Loucy (cell line): ENCODE measurements around the gene BBC3.

Experiments
- H2AFZ ChIP-seq: fragments of 200-600 bp; sonication (generic); 2 replicates; pipeline ENCODE4 v1.6.0; 2016; ENCODE audit warnings: antibody characterized with exemption, mild to moderate bottlenecking, low read length, moderate library complexity
- H3F3A ChIP-seq: fragments of 200-600 bp; 2 replicates; pipeline ENCODE4 v1.6.0; 2016; ENCODE audit warnings: antibody characterized with exemption, low read depth, mild to moderate bottlenecking
- H3K27me3 ChIP-seq: fragments of 200-600 bp; sonication (generic); 2 replicates; pipeline ENCODE4 v1.6.1; 2014; ENCODE audit warnings: low read length, mild to moderate bottlenecking; ENCODE audit not compliant: insufficient read depth, poor library complexity, severe bottlenecking
- H3K36me3 ChIP-seq: fragments of 200-600 bp; sonication (generic); 2 replicates; pipeline ENCODE4 v1.6.1; 2016; ENCODE audit warnings: low read length; ENCODE audit not compliant: insufficient read depth
- H3K4me1 ChIP-seq: fragments of 200-600 bp; sonication (generic); 2 replicates; pipeline ENCODE4 v1.5.1; 2014; ENCODE audit warnings: low read length, mild to moderate bottlenecking; ENCODE audit not compliant: insufficient read depth, poor library complexity, severe bottlenecking
- H3K4me2 ChIP-seq: fragments of 200-600 bp; sonication (generic); 2 replicates; pipeline ENCODE4 v1.6.0; 2014; ENCODE audit warnings: antibody characterized with exemption, low read length, low read depth, mild to moderate bottlenecking; ENCODE audit not compliant: poor library complexity, severe bottlenecking
- H3K4me3 ChIP-seq: fragments of 200-600 bp; sonication (generic); 2 replicates; pipeline ENCODE4 v1.5.1; 2014; ENCODE audit warnings: low read length, mild to moderate bottlenecking, mixed read lengths; ENCODE audit not compliant: poor library complexity, severe bottlenecking
- H3K79me2 ChIP-seq: fragments of 200-600 bp; sonication (generic); 2 replicates; pipeline ENCODE4 v1.6.1; 2014; ENCODE audit warnings: low read length; ENCODE audit not compliant: insufficient read depth
- H3K9ac ChIP-seq: fragments of 200-600 bp; sonication (generic); 2 replicates; pipeline ENCODE4 v1.6.0; 2014; ENCODE audit warnings: mild to moderate bottlenecking, low read depth, low read length, moderate library complexity; ENCODE audit not compliant: poor library complexity, severe bottlenecking
- H3K9me2 ChIP-seq: fragments of 200-600 bp; sonication (generic); replicated peaks from 2 replicates; pipeline ENCODE4 v1.6.1; 2016; ENCODE audit warnings: low read depth, low read length, mixed read lengths
- H3K9me3 ChIP-seq: fragments of 200-600 bp; sonication (generic); 2 replicates; pipeline ENCODE4 v1.6.1; 2014; ENCODE audit warnings: mild to moderate bottlenecking, antibody characterized with exemption, low read length, low read depth; ENCODE audit not compliant: insufficient read depth
- H4K20me1 ChIP-seq: fragments of 200-600 bp; sonication (generic); 2 replicates; pipeline ENCODE4 v1.6.0; 2014; ENCODE audit warnings: antibody characterized with exemption, low read length, mild to moderate bottlenecking; ENCODE audit not compliant: insufficient read depth, poor library complexity, severe bottlenecking
- CTCF ChIP-seq: fragments of 200-600 bp; sonication (generic); conservative IDR thresholded peaks from 2 replicates; pipeline ENCODE4 v1.5.1; 2014; ENCODE audit warnings: mild to moderate bottlenecking, antibody characterized with exemption, low read length
- EZH2phosphoT487 ChIP-seq: fragments of 200-600 bp; IDR thresholded peaks from 2 replicates; pipeline ENCODE4 v1.6.1; 2018; ENCODE audit warnings: antibody characterized with exemption, mild to moderate bottlenecking, moderate library complexity, borderline replicate concordance

Gene BBC3

DNA sequence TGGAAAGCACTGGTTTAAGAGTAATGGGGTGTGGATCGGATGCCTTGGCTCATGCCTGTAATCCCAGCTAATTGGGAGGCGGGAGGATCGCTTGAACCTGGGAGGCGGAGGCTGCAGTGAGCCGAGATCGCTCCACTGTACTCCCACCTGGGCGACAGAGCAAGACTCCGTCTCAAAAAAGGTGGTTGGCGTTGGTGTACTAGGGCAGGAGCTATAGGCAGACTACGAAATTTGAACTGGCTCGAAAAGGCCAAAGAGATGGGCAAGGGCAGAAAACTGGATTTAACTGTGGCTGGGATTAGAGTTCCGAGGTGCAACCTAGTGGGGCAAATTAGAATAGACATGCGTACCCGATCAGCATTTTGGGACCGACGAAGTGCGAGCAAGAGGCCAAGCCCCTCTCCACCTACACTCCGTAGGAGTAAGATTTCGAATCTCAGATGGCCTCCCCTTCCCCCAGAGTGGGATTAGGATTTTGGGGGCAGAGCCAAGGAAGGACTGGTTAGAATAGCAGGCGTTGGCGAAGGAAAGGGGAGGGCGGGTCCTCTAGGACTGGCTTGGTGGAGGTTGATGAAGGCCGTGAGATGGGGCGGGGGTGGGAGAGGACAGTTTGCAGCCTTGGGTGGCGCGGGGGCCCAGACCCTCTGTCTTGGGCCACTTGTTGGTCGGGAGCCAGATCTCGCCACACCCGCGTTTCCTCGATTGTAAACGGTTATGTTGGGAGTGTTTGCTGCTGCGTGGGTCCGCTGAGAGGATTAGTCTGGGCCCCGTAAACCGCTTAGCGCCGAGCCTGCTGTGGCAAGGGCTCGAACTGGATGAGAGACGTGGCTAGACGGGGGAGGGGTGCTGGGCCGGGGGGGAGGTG is 41.7 kb upstream of the BBC3 start:
- Histone ChIP-seq H4K20me1 (peaks cover 13% of the 10 kb centered on the region), H3K27me3 (no peaks in the 10 kb centered on the region), H3K9me2 (no peaks in the 10 kb centered on the region), H3F3A (0 out of 2 replicates have a peak, but pooled peaks cover 4% of the 10 kb centered on the region), H3K79me2 (peaks cover 6% of the 10 kb centered on the region; the same call in 1 of the 2 replicates), H2AFZ (peak overlapping the region; percentile 76), H3K4me3 (peak overlapping the region; percentile 98), H3K36me3 (peaks cover 4% of the 10 kb centered on the region; the same call in 1 of the 2 replicates), H3K9me3 (no peaks in the 10 kb centered on the region), H3K9ac (peak overlapping the region; percentile 99), H3K4me1 (peaks cover 15% of the 10 kb centered on the region), H3K4me2 (peak overlapping the region; percentile 97)
- TF ChIP-seq EZH2phosphoT487 (no peak), CTCF (no peak; the same call in 1 of the 2 replicates)

- Histone ChIP-seq H3K9me3 (no peaks in the 10 kb centered on the region), H3K4me2 (peak overlapping the region; percentile 97), H3K9ac (peak overlapping the region; percentile 99), H3K27me3 (no peaks in the 10 kb centered on the region), H3K4me3 (peak overlapping the region; percentile 98), H3K9me2 (no peaks in the 10 kb centered on the region), H3K4me1 (peaks cover 15% of the 10 kb centered on the region), H4K20me1 (peaks cover 13% of the 10 kb centered on the region), H3F3A (0 out of 2 replicates have a peak, but pooled peaks cover 4% of the 10 kb centered on the region), H3K36me3 (peaks cover 4% of the 10 kb centered on the region; the same call in 1 of the 2 replicates), H3K79me2 (peaks cover 6% of the 10 kb centered on the region; the same call in 1 of the 2 replicates), H2AFZ (no peak overlapping the region)
- no peak for TF ChIP-seq CTCF
- no peak for TF ChIP-seq EZH2phosphoT487
These were observed 41.0 kb upstream of the BBC3 start for GRCh38 chr19:47271949-47272348.

GRCh38 chr19:47270408-47270807 is 39.4 kb upstream of the BBC3 start:
- TF ChIP-seq EZH2phosphoT487, result no peak
- no peak for TF ChIP-seq CTCF
- Histone ChIP-seq H3K36me3 (peaks cover 4% of the 10 kb centered on the region; the same call in 1 of the 2 replicates), H4K20me1 (peaks cover 9% of the 10 kb centered on the region), H3K27me3 (no peaks in the 10 kb centered on the region), H3K4me2 (no peak overlapping the region), H3K4me3 (no peak overlapping the region), H3K9me3 (no peaks in the 10 kb centered on the region), H3K9me2 (no peaks in the 10 kb centered on the region), H3F3A (0 out of 2 replicates have a peak, but pooled peaks cover 4% of the 10 kb centered on the region), H3K4me1 (peaks cover 15% of the 10 kb centered on the region), H3K79me2 (peaks cover 3% of the 10 kb centered on the region; the same call in 1 of the 2 replicates), H3K9ac (no peak overlapping the region), H2AFZ (no peak overlapping the region)
